H1 (cell line): Measurements from ENCODE around the gene CTXN3. TPM values are rescaled to one million over a fixed set of nuclear protein-coding genes. Genes with fewer than 3 reads are reported as not detected.

ENCODE experiments used
- CTCF ChIA-PET: fragments of 300-600 bp; sonication (Branson Sonifier 250); formaldehyde crosslinking; loops from one replicate; lab custom pipeline; 2021; ENCODE audit not compliant: partially characterized antibody; lab: Charles Lee
- POLR2A ChIA-PET: fragments of 300-600 bp; sonication (Branson Sonifier 250); formaldehyde crosslinking; loops from one replicate; lab custom pipeline; 2021; ENCODE audit warnings: inconsistent platforms; ENCODE audit not compliant: partially characterized antibody; lab: Charles Lee
- DNase-seq, 2 experiments: peaks; one replicate each; pipeline versions ENCODE4 v3.0.0 to v3.0.0-alpha.2; 2010 to 2022; ENCODE audit warnings: low spot score in 2 of 2, low read depth in 1 of 2, mixed read lengths in 1 of 2
- FAIRE-seq: peaks from 2 replicates; lab custom pipeline; 2011; peaks lifted over from hg19 to GRCh38; lab: Jason Lieb, UNC
- H2AFZ ChIP-seq: 2 replicates; pipeline ENCODE4 v1.8.1; 2012; ENCODE audit warnings: low read length, inconsistent platforms
- H2AK5ac ChIP-seq: 2 replicates; pipeline ENCODE4 v1.6.1; 2013; ENCODE audit warnings: low read depth, low read length
- H2BK120ac ChIP-seq: replicated peaks from 2 replicates; pipeline ENCODE3; 2013; ENCODE audit warnings: low read depth, low read length, inconsistent platforms
- H2BK12ac ChIP-seq: 2 replicates; pipeline ENCODE4 v1.6.1; 2013; ENCODE audit warnings: low read depth, low read length
- H2BK15ac ChIP-seq: 2 replicates; pipeline ENCODE4 v1.6.1; 2013; ENCODE audit warnings: low read length
- H2BK20ac ChIP-seq: 2 replicates; pipeline ENCODE4 v1.6.1; 2013; ENCODE audit warnings: low read length
- H2BK5ac ChIP-seq: 2 replicates; pipeline ENCODE4 v1.6.1; 2013; ENCODE audit warnings: low read depth, low read length
- H3K14ac ChIP-seq: 2 replicates; pipeline ENCODE4 v1.6.1; 2013; ENCODE audit warnings: inconsistent platforms; ENCODE audit not compliant: insufficient read length
- H3K18ac ChIP-seq: 2 replicates; pipeline ENCODE4 v1.6.1; 2013; ENCODE audit warnings: low read length; ENCODE audit errors: extremely low read depth
- H3K23ac ChIP-seq: 2 replicates; pipeline ENCODE4 v1.6.1; 2013; ENCODE audit warnings: inconsistent platforms; ENCODE audit not compliant: insufficient read length
- H3K23me2 ChIP-seq: 2 replicates; pipeline ENCODE4 v1.6.1; 2013; ENCODE audit warnings: low read depth, low read length
- H3K27ac ChIP-seq: 2 replicates; pipeline ENCODE4 v1.6.1; 2011; ENCODE audit warnings: low read depth, low read length, inconsistent platforms
- H3K27me3 ChIP-seq, 4 experiments: replicated peaks in 1 of 4; 1 replicate in 1 of 4; 2 replicates in 3 of 4; pipeline versions ENCODE4 v1.6.1 to v1.8.1; 2011 to 2013; ENCODE audit warnings: low read length in 3 of 4, mild to moderate bottlenecking in 3 of 4, inconsistent platforms in 2 of 4, mixed read lengths in 2 of 4, moderate library complexity in 1 of 4; ENCODE audit not compliant: control insufficient read depth in 3 of 4, insufficient read depth in 3 of 4; ENCODE audit errors: extremely low read depth in 1 of 4
- H3K36me3 ChIP-seq, 4 experiments: 2 replicates each; pipeline versions ENCODE4 v1.6.1 to v1.8.1; 2011 to 2013; ENCODE audit warnings: mild to moderate bottlenecking in 4 of 4, low read length in 3 of 4, moderate library complexity in 2 of 4, control low read depth in 1 of 4, inconsistent platforms in 1 of 4; ENCODE audit not compliant: insufficient read depth in 4 of 4, control insufficient read depth in 2 of 4
- H3K4ac ChIP-seq: replicated peaks from 2 replicates; pipeline ENCODE3; 2013; ENCODE audit warnings: low read length, low read depth, mixed read lengths, inconsistent platforms; ENCODE audit not compliant: insufficient read length
- H3K4me1 ChIP-seq, 4 experiments: replicated peaks in 1 of 4; 1 replicate in 1 of 4; 2 replicates in 3 of 4; pipeline versions ENCODE4 v1.6.1 to v1.8.1; 2011 to 2013; ENCODE audit warnings: low read length in 3 of 4, inconsistent platforms in 2 of 4, mixed read lengths in 1 of 4; ENCODE audit not compliant: insufficient read depth in 4 of 4, control insufficient read depth in 3 of 4
- H3K4me2 ChIP-seq, 2 experiments: 2 replicates each; pipeline versions ENCODE4 v1.6.1 to v1.8.1; 2011 to 2013; ENCODE audit warnings: low read depth in 2 of 2, low read length in 2 of 2, control low read depth in 1 of 2, inconsistent platforms in 1 of 2, mild to moderate bottlenecking in 1 of 2; ENCODE audit not compliant: insufficient read depth in 1 of 2
- H3K4me3 ChIP-seq, 4 experiments: fragments of 200-600, 300-600 bp in 1 of 4; sonication (generic), shearing (Covaris generic), sonication (Bioruptor Twin) in 1 of 4; 2 replicates each; pipeline versions ENCODE4 v1.5.1 to v1.8.1; 2011 to 2016; ENCODE audit warnings: low read length in 4 of 4, low read depth in 3 of 4, control low read depth in 2 of 4, inconsistent platforms in 2 of 4, mild to moderate bottlenecking in 2 of 4, mixed read lengths in 1 of 4, moderate library complexity in 1 of 4; ENCODE audit not compliant: insufficient read depth in 2 of 4; ENCODE audit errors: extremely low read depth in 1 of 4
- H3K56ac ChIP-seq: replicated peaks from 2 replicates; pipeline ENCODE3; 2013; ENCODE audit warnings: low read depth, mild to moderate bottlenecking, mixed read lengths, low read length, inconsistent platforms; ENCODE audit not compliant: insufficient read length
- H3K79me1 ChIP-seq: 2 replicates; pipeline ENCODE4 v1.6.1; 2013; ENCODE audit warnings: low read depth, low read length, control low read depth
- H3K79me2 ChIP-seq, 2 experiments: 2 replicates each; pipeline versions ENCODE4 v1.6.1 to v1.8.1; 2012 to 2013; ENCODE audit warnings: low read length in 2 of 2, mild to moderate bottlenecking in 2 of 2, inconsistent platforms in 1 of 2; ENCODE audit not compliant: insufficient read depth in 2 of 2, control insufficient read depth in 1 of 2
- H3K9ac ChIP-seq, 4 experiments: replicated peaks in 1 of 4; 1 replicate in 1 of 4; 2 replicates in 3 of 4; pipeline versions ENCODE4 v1.6.1 to v1.8.1; 2011 to 2013; ENCODE audit warnings: low read depth in 3 of 4, low read length in 3 of 4, control low read depth in 2 of 4, mild to moderate bottlenecking in 2 of 4, moderate library complexity in 2 of 4, inconsistent platforms in 1 of 4; ENCODE audit errors: extremely low read depth in 1 of 4
- H3K9me3 ChIP-seq, 2 experiments: 2 replicates each; pipeline versions ENCODE4 v1.6.1 to v1.8.1; 2012 to 2013; ENCODE audit warnings: mild to moderate bottlenecking in 2 of 2, moderate library complexity in 2 of 2, control low read depth in 1 of 2, inconsistent platforms in 1 of 2, low read depth in 1 of 2, low read length in 1 of 2, mixed read lengths in 1 of 2; ENCODE audit not compliant: insufficient read depth in 2 of 2
- H4K20me1 ChIP-seq, 2 experiments: replicated peaks in 1 of 2; 2 replicates each; pipeline versions ENCODE3 to v1.8.1; 2011 to 2013; ENCODE audit warnings: inconsistent platforms in 2 of 2, low read length in 2 of 2, mild to moderate bottlenecking in 1 of 2; ENCODE audit not compliant: insufficient read depth in 2 of 2, control insufficient read depth in 1 of 2
- H4K5ac ChIP-seq: 2 replicates; pipeline ENCODE4 v1.6.1; 2013; ENCODE audit warnings: low read length, low read depth, mixed read lengths, inconsistent platforms; ENCODE audit not compliant: insufficient read length
- H4K8ac ChIP-seq: 2 replicates; pipeline ENCODE4 v1.8.0; 2013; ENCODE audit warnings: mild to moderate bottlenecking, moderate library complexity, low read length, inconsistent platforms; ENCODE audit not compliant: insufficient read depth; ENCODE audit errors: extremely low read depth
- H4K91ac ChIP-seq: replicated peaks from 2 replicates; pipeline ENCODE3; 2013; ENCODE audit warnings: low read length, mixed read lengths, inconsistent platforms; ENCODE audit not compliant: insufficient read length
- GTF2F1 ChIP-seq: IDR thresholded peaks from 2 replicates; pipeline ENCODE4 v1.6.1; 2012; ENCODE audit warnings: low read depth, low read length, improper control_type of control experiment, borderline replicate concordance
- RBBP5 ChIP-seq: IDR thresholded peaks from 2 replicates; pipeline ENCODE4 v1.7.1; 2012; ENCODE audit warnings: low read depth, mild to moderate bottlenecking, inconsistent platforms, low read length, moderate library complexity, borderline replicate concordance
- WGBS, 2 experiments: shearing (Covaris generic) in 1 of 2; methylation state at CpG; one replicate each; pipeline versions ENCODE4 v1.1.6 to v1.1.7; 2013 to 2015; ENCODE audit warnings: low lambda C conversion rate in 2 of 2, mixed read lengths in 2 of 2, inconsistent platforms in 1 of 2, low coverage in 1 of 2, missing lambda C conversion rate in 1 of 2; ENCODE audit not compliant: insufficient replicate concordance in 2 of 2, insufficient coverage in 1 of 2, insufficient read length in 1 of 2; ENCODE audit errors: extremely low coverage in 1 of 2, missing lambda C conversion rate in 1 of 2; 5-methylcytosine and 5-hydroxymethylcytosine counted together
- long read RNA-seq, 2 experiments: library from RNA in 1 of 2; library from capped mRNA in 1 of 2; stranded (forward); transcript quantifications; one replicate each; pipeline ENCODE4 v2.0.0, GENCODE V29; 2021; ENCODE audit warnings: inconsistent platforms in 1 of 2
- polyA minus RNA-seq, 3 experiments: library from RNA; depleted of rRNA, polyadenylated mRNA; stranded (reverse); fragments of >200 nt; gene quantifications; 1 replicate in 2 of 3; 2 replicates in 1 of 3; pipeline ENCODE4 v1.2.3, GENCODE V29; 2011
- polyA plus RNA-seq, 7 experiments: library from polyadenylated mRNA; depleted of rRNA in 3 of 7; stranded (reverse) in 5 of 7; unstranded in 2 of 7; fragments of >200 nt in 5 of 7; fragments of 200-250 nt in 2 of 7; gene quantifications; 1 replicate in 5 of 7; 2 replicates in 1 of 7; 4 replicates in 1 of 7; pipeline versions ENCODE4 v1.2.1 to v1.2.3, GENCODE V29; 2011 to 2013; ENCODE audit warnings: missing spikeins in 2 of 7, mixed read lengths in 2 of 7
- total RNA-seq: library from RNA; stranded (reverse); fragmentation: NEBNext Ultra II Directional; extraction: Animal tissue kit (Norgen Biotek cat#: 25700); gene quantifications from 2 replicates; pipeline ENCODE4 v1.2.1, GENCODE V29; 2021

Gene CTXN3
- total RNA-seq (not detected in 2 replicates), polyA plus RNA-seq (2011; rRNA removed) (0.05 TPM in 1 of 2 replicates, not detected in the other), polyA minus RNA-seq (2011; rRNA and poly(A)+ RNA removed) (not detected in 2 replicates)
- not detected for polyA plus RNA-seq (2011; cell fraction: cytosol; rRNA removed)
- polyA plus RNA-seq (2011; cell fraction: nucleus; rRNA removed): not detected
- polyA plus RNA-seq (2012, experiment 1 of 2): not detected in 4 replicates
- polyA plus RNA-seq (2012, experiment 2 of 2): not detected
- not detected for polyA plus RNA-seq (2013, experiment 1 of 2)
- polyA plus RNA-seq (2013, experiment 2 of 2): not detected
- not detected for polyA minus RNA-seq (2011; cell fraction: cytosol; rRNA and poly(A)+ RNA removed)
- not detected for polyA minus RNA-seq (2011; cell fraction: nucleus; rRNA and poly(A)+ RNA removed)
- long read RNA-seq, experiment 1: 0 reads
- long read RNA-seq, experiment 2: 0 reads

GRCh38 chr5:127649018-127649439 is at the start of gene CTXN3:
Gene CTXN3, plus strand, starts transcription at chr5:127649082. Its CDS starts 8,440 bp downstream, at chr5:127657522.
- no peak within 1 kb of the TSS for H3K14ac ChIP-seq
- H3K23me2 ChIP-seq: no peaks in the 10 kb centered on the region
- ChIA-PET POLR2A (no interaction called here), CTCF (interaction anchor here (1.2 kb wide), 1 partner anchor 12 kb away, joined by 3 read pairs; no protein-coding TSS in a partner anchor)
- H3K4me1 ChIP-seq: peaks cover 0 to 15% (median 7%) of the 10 kb centered on the region in 4 experiments; a peak in 5 of 7 replicates
- H3K23ac ChIP-seq: no peak within 1 kb of the TSS
- H3K4me3 ChIP-seq: no peak within 1 kb of the TSS
- H3K36me3 ChIP-seq: no peaks in the 10 kb centered on the region
- no peaks in the 10 kb centered on the region for H3K79me1 ChIP-seq
- peak within 1 kb of the TSS; percentile 41; the same call in 1 of the 2 replicates for H2BK12ac ChIP-seq
- no peak within 1 kb of the TSS for H3K9ac ChIP-seq
- no peak within 1 kb of the TSS for H2BK5ac ChIP-seq
- no peak within 1 kb of the TSS for H3K27ac ChIP-seq
- peak within 1 kb of the TSS; percentile 91 for H2AFZ ChIP-seq
- no peaks in the 10 kb centered on the region for H4K20me1 ChIP-seq
- H3K27me3 ChIP-seq: no peaks in the 10 kb centered on the region
- H4K8ac ChIP-seq: no peak within 1 kb of the TSS
- H4K5ac ChIP-seq: no peak within 1 kb of the TSS
- TF ChIP-seq GTF2F1: no peak
- TF ChIP-seq RBBP5: no peak
- H2BK120ac ChIP-seq: no peak within 1 kb of the TSS
- no peak within 1 kb of the TSS for H2BK20ac ChIP-seq
- 71% methylated on average over 7 of the region's 7 CpGs; no CpG with 5 or more reads in 1 of the 2 experiments for WGBS, 2 experiments
- no peaks in the 10 kb centered on the region for H3K79me2 ChIP-seq
- H3K18ac ChIP-seq: peak within 1 kb of the TSS; percentile 51; the same call in 1 of the 2 replicates
- DNase-seq (no peak), FAIRE-seq (peak; percentile 28)
- no peak within 1 kb of the TSS for H4K91ac ChIP-seq
- H3K9me3 ChIP-seq: no peaks in the 10 kb centered on the region
- H2AK5ac ChIP-seq: no peak within 1 kb of the TSS
- H3K4me2 ChIP-seq: peak within 1 kb of the TSS in 1 of 2 experiments; percentile 4; a peak in 2 of 4 replicates
- H3K4ac ChIP-seq: no peak within 1 kb of the TSS
- no peak within 1 kb of the TSS for H2BK15ac ChIP-seq
- no peak within 1 kb of the TSS for H3K56ac ChIP-seq
